Measurements from ENCODE around the gene FAM98B.
A peak's percentile ranks its signal among the peaks of the same experiment; 100 is the strongest.

The FAM98B gene

GRCh38 chr15:38471974-38472373 lies 18.0 kb downstream of the FAM98B start:
- H3K36me3 ChIP-seq (replicated peaks; ENCODE audit: insufficient read depth, low read length) = 0 out of 2 replicates have a peak, but pooled peaks cover 4% of the 10 kb centered on the region
- H3K27ac ChIP-seq (ENCODE audit: low read length) = no peak overlapping the region
- no peaks in the 10 kb centered on the region for H3K79me2 ChIP-seq (ENCODE audit: low read length)

GRCh38 chr15:38474155-38474757 lies 20.3 kb downstream of the FAM98B start:
- no peaks in the 10 kb centered on the region for H3K9me3 ChIP-seq (replicated peaks; ENCODE audit: insufficient read depth, low read length)
- H3K4me3 ChIP-seq (ENCODE audit: low read length) = no peak overlapping the region
- peak; percentile 42 for DNase-seq
- H3K27ac ChIP-seq (ENCODE audit: low read length) = no peak overlapping the region
- no peak overlapping the region for H2AFZ ChIP-seq (ENCODE audit: low read length)
- no peaks in the 10 kb centered on the region for H3K4me1 ChIP-seq (ENCODE audit: low read length)
- no peaks in the 10 kb centered on the region for H3K27me3 ChIP-seq (replicated peaks; ENCODE audit: insufficient read depth, low read length)
- H3K4me2 ChIP-seq (ENCODE audit: low read depth, low read length) = no peak overlapping the region
- no peak overlapping the region for H3K9ac ChIP-seq (ENCODE audit: low read length)
- no peaks in the 10 kb centered on the region for H3K9me2 ChIP-seq (replicated peaks; ENCODE audit: insufficient read depth, low read length)
- H3F3A ChIP-seq (ENCODE audit: insufficient read depth, low read length) = no peaks in the 10 kb centered on the region
- H4K20me1 ChIP-seq (ENCODE audit: insufficient read depth, low read length) = no peaks in the 10 kb centered on the region
- TF ChIP-seq CTCF (IDR thresholded peaks at IDR 0.05; ENCODE audit: low read length) (peak; percentile 62), EZH2 (optimal IDR thresholded peaks at IDR 0.05; ENCODE audit: low read depth, low read length) (no peak)
- H3K36me3 ChIP-seq (replicated peaks; ENCODE audit: insufficient read depth, low read length) = 0 out of 2 replicates have a peak, but pooled peaks cover 10% of the 10 kb centered on the region
- no peaks in the 10 kb centered on the region for H3K79me2 ChIP-seq (ENCODE audit: low read length)

More at GRCh38 chr15:38471974-38472373, 18.0 kb downstream of the FAM98B start:
- H3K4me3 ChIP-seq (ENCODE audit: low read length) = no peak overlapping the region
- no peak for TF ChIP-seq CTCF (IDR thresholded peaks at IDR 0.05; ENCODE audit: low read length)
- TF ChIP-seq EZH2 (optimal IDR thresholded peaks at IDR 0.05; ENCODE audit: low read depth, low read length) = no peak
- TF ChIP-seq EZH2phosphoT487 (IDR thresholded peaks at IDR 0.05; ENCODE audit: low read length) = no peak
- H3K27me3 ChIP-seq (replicated peaks; ENCODE audit: insufficient read depth, low read length) = no peaks in the 10 kb centered on the region
- no peaks in the 10 kb centered on the region for H3F3A ChIP-seq (ENCODE audit: insufficient read depth, low read length)
- H3K4me2 ChIP-seq (ENCODE audit: low read depth, low read length) = no peak overlapping the region
- H3K9me3 ChIP-seq (replicated peaks; ENCODE audit: insufficient read depth, low read length) = no peaks in the 10 kb centered on the region
- no peak overlapping the region for H2AFZ ChIP-seq (ENCODE audit: low read length)
- H3K9me2 ChIP-seq (replicated peaks; ENCODE audit: insufficient read depth, low read length) = no peaks in the 10 kb centered on the region
- H4K20me1 ChIP-seq (ENCODE audit: insufficient read depth, low read length) = no peaks in the 10 kb centered on the region
- H3K9ac ChIP-seq (ENCODE audit: low read length) = no peak overlapping the region
- H3K4me1 ChIP-seq (ENCODE audit: low read length) = no peaks in the 10 kb centered on the region
- no peak for DNase-seq

- Histone ChIP-seq H3K36me3 (replicated peaks; ENCODE audit: insufficient read depth, low read length) (0 out of 2 replicates have a peak, but pooled peaks cover 10% of the 10 kb centered on the region), H2AFZ (ENCODE audit: low read length) (no peak overlapping the region), H3K9me3 (replicated peaks; ENCODE audit: insufficient read depth, low read length) (no peaks in the 10 kb centered on the region), H3K9me2 (replicated peaks; ENCODE audit: insufficient read depth, low read length) (no peaks in the 10 kb centered on the region), H3K4me1 (ENCODE audit: low read length) (no peaks in the 10 kb centered on the region), H3K4me3 (ENCODE audit: low read length) (no peak overlapping the region), H4K20me1 (ENCODE audit: insufficient read depth, low read length) (no peaks in the 10 kb centered on the region), H3K27ac (ENCODE audit: low read length) (no peak overlapping the region), H3K9ac (ENCODE audit: low read length) (no peak overlapping the region), H3K79me2 (ENCODE audit: low read length) (no peaks in the 10 kb centered on the region), H3F3A (ENCODE audit: insufficient read depth, low read length) (no peaks in the 10 kb centered on the region), H3K27me3 (replicated peaks; ENCODE audit: insufficient read depth, low read length) (no peaks in the 10 kb centered on the region), H3K4me2 (ENCODE audit: low read depth, low read length) (no peak overlapping the region)
- no peak for DNase-seq
- TF ChIP-seq EZH2phosphoT487 (IDR thresholded peaks at IDR 0.05; ENCODE audit: low read length) = no peak
- no peak for TF ChIP-seq CTCF (IDR thresholded peaks at IDR 0.05; ENCODE audit: low read length)
- TF ChIP-seq EZH2 (optimal IDR thresholded peaks at IDR 0.05; ENCODE audit: low read depth, low read length) = no peak
Measured at GRCh38 chr15:38475361-38475760, 21.4 kb downstream of the FAM98B start.

All from MM.1S (cell line).